ENCODE measurements around the gene WDR88.

GRCh38 chr19:33132021-33132420, at the start of gene WDR88:
- no peak for TF ChIP-seq GATA2 (IDR thresholded peaks at IDR 0.05; ENCODE audit: low read depth, low read length)
- no peak for TF ChIP-seq GATA3 (IDR thresholded peaks at IDR 0.05; ENCODE audit: low read depth, low read length)
